Naive thymus-derived CD4-positive, alpha-beta T cell (primary cell): ENCODE measurements around the gene HOXC5. TPM values are rescaled to one million over a fixed set of nuclear protein-coding genes. Genes with fewer than 3 reads are reported as not detected.

Experiments
- ATAC-seq: fragments of 150-1000 bp; cut with Tn5 transposase; 2 replicates; pipeline ENCODE4 v1.10.0; 2021; ENCODE audit warnings: mild to moderate bottlenecking, moderate library complexity
- CTCF ChIA-PET: fragments of 350-600 bp; sonication (Branson Sonifier 250); formaldehyde crosslinking; loops from one replicate; lab custom pipeline; 2021; ENCODE audit warnings: antibody characterized with exemption; lab: Charles Lee
- POLR2A ChIA-PET: fragments of 350-600 bp; sonication (Branson Sonifier 250); formaldehyde crosslinking; loops from one replicate; lab custom pipeline; 2021; ENCODE audit warnings: antibody characterized with exemption, inconsistent platforms; lab: Charles Lee
- DNase-seq, 9 donors: peaks; one replicate each; pipeline versions ENCODE4 v3.0.0 to v3.0.0-alpha.2; 2020 to 2022; ENCODE audit warnings: mixed read lengths in 1 of 9
- H3K27ac ChIP-seq: one replicate; pipeline ENCODE4 v1.7.0; 2013; ENCODE audit warnings: mild to moderate bottlenecking, low read depth, low read length, moderate library complexity
- H3K27me3 ChIP-seq, 2 donors: one replicate each; pipeline ENCODE4 v1.7.0; 2013; ENCODE audit warnings: low read length in 2 of 2, mild to moderate bottlenecking in 2 of 2, moderate library complexity in 2 of 2; ENCODE audit not compliant: control insufficient read depth in 2 of 2, insufficient read depth in 2 of 2
- H3K36me3 ChIP-seq, 3 experiments: 1 replicate in 2 of 3; 2 replicates in 1 of 3; pipeline ENCODE4 v1.7.0; 2013; ENCODE audit warnings: low read length in 3 of 3, mild to moderate bottlenecking in 3 of 3, moderate library complexity in 1 of 3; ENCODE audit not compliant: insufficient read depth in 3 of 3, control insufficient read depth in 2 of 3
- H3K4me1 ChIP-seq, 2 donors: one replicate each; pipeline ENCODE4 v1.7.0; 2013; ENCODE audit warnings: low read length in 2 of 2, mild to moderate bottlenecking in 2 of 2, moderate library complexity in 1 of 2; ENCODE audit not compliant: control insufficient read depth in 2 of 2, insufficient read depth in 2 of 2
- H3K4me3 ChIP-seq: 2 replicates; pipeline ENCODE4 v1.7.0; 2013; ENCODE audit warnings: mild to moderate bottlenecking, low read length
- H3K9me3 ChIP-seq, 3 experiments: 1 replicate in 2 of 3; 2 replicates in 1 of 3; pipeline ENCODE4 v1.7.0; 2013; ENCODE audit warnings: low read length in 3 of 3; ENCODE audit not compliant: control insufficient read depth in 2 of 3
- H3K27ac Mint-ChIP-seq, 9 donors: one replicate each; pipeline ENCODE4 v1.8.0; 2020 to 2022; ENCODE audit warnings: mixed read lengths in 9 of 9, mild to moderate bottlenecking in 8 of 9, moderate library complexity in 5 of 9, inconsistent platforms in 2 of 9
- H3K27me3 Mint-ChIP-seq, 5 donors: one replicate each; pipeline ENCODE4 v1.8.0; 2021 to 2022; ENCODE audit warnings: mixed read lengths in 5 of 5, mild to moderate bottlenecking in 1 of 5
- H3K36me3 Mint-ChIP-seq, 5 donors: one replicate each; pipeline ENCODE4 v1.8.0; 2020 to 2022; ENCODE audit warnings: mixed read lengths in 5 of 5, mild to moderate bottlenecking in 3 of 5, inconsistent platforms in 1 of 5
- H3K4me1 Mint-ChIP-seq, 7 donors: one replicate each; pipeline ENCODE4 v1.8.0; 2020 to 2022; ENCODE audit warnings: mixed read lengths in 7 of 7, mild to moderate bottlenecking in 3 of 7, inconsistent platforms in 1 of 7
- H3K4me3 Mint-ChIP-seq, 10 donors: one replicate each; pipeline ENCODE4 v1.8.0; 2020 to 2022; ENCODE audit warnings: mild to moderate bottlenecking in 10 of 10, mixed read lengths in 10 of 10, moderate library complexity in 6 of 10, inconsistent platforms in 2 of 10
- H3K9me3 Mint-ChIP-seq, 11 donors: one replicate each; pipeline ENCODE4 v1.8.0; 2020 to 2022; ENCODE audit warnings: mixed read lengths in 11 of 11, mild to moderate bottlenecking in 4 of 11, inconsistent platforms in 1 of 11, moderate library complexity in 1 of 11
- intact Hi-C, 2 donors: fragments of 100-400 bp; cut with micrococcal nuclease; formaldehyde crosslinking; loops; one replicate each; pipeline ENCODE4 v1.15.1; 2023
- polyA plus RNA-seq, 2 donors: library from polyadenylated mRNA; unstranded; fragments of 300-500 nt; fragmentation: Illumina TruSeq; gene quantifications; one replicate each; pipeline ENCODE4 v1.2.3, GENCODE V29; 2021
- total RNA-seq, 6 experiments: library from RNA in 5 of 6; stranded (reverse) in 5 of 6; gene quantifications; 1 replicate in 5 of 6; 2 replicates in 1 of 6; pipeline ENCODE4 v1.2.3 and lab custom pipeline; 2021 to 2026

Gene HOXC5
- total and polyA plus RNA-seq, 7 experiments from 2014 or later = not detected

DNA sequence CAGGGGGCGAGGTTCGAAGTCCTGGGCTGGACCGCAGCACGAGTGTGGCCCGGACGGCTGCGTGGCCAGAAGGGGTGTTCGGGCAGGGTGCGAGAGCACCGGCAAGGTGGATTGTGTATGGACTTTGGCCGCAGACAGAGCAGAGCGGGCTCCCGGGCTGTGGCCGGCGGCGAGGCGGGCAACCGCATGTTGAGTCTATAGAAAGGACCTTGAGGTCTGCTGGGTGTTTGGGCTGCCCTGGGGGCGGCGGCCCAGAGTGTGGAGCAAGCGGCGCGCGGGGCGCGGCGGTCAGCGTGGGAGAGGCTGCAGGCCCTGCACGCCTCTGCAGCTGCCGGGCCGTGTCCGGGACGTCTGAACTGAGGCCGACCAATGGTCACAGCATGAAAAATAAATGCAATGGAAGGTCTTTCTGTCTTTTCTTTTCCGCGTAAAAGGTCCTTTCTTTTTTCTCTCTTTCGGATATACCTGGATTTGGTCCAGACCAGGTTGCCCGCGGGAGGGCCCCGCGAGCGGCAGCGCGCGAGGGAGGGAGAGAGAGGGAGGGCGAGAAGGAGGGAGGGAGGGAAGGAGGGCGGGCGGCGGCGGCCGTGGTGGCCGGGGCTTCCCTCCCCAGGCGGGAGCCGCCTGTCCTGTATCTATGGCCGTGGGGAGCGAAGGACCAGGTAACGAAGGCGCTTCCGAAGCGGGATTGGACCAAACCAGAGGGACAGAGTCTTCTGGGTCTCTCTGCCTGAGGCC lies 38.4 kb upstream of the HOXC5 start:
- no peaks in the 10 kb centered on the region for H3K36me3 ChIP-seq
- H3K4me1 ChIP-seq = peaks cover 19 to 20% of the 10 kb centered on the region in 2 donors
- Mint-ChIP-seq H3K36me3 (peaks cover 0 to 6% (median 0%) of the 10 kb centered on the region in 5 donors), H3K27me3 (peaks cover 89 to 98% (median 92%) of the 10 kb centered on the region in 5 donors), H3K4me3 (peak overlapping the region; percentile 60 to 88 (median 85)), H3K27ac (peak overlapping the region in 5 of 9 donors; percentile 40 to 75 (median 73)), H3K9me3 (peaks cover 0 to 8% (median 0%) of the 10 kb centered on the region in 11 donors), H3K4me1 (peaks cover 28 to 67% (median 40%) of the 10 kb centered on the region in 7 donors)
- intact Hi-C loops = loop anchor here (1.0 to 5.0 kb wide), 4 partner anchors 15 to 57 kb away; partner anchors contain the start of genes HOXC13 (in 1 of the 2) and HOXC5 (in 1 of the 2)
- H3K27me3 ChIP-seq = peaks cover 53 to 88% of the 10 kb centered on the region in 2 donors
- no peak overlapping the region for H3K27ac ChIP-seq
- ATAC-seq (no peak), DNase-seq (no peak)
- H3K9me3 ChIP-seq = no peaks in the 10 kb centered on the region
- POLR2A ChIA-PET = no interaction called here
- H3K4me3 ChIP-seq = peak overlapping the region; percentile 62
- CTCF ChIA-PET = no interaction called here

DNA sequence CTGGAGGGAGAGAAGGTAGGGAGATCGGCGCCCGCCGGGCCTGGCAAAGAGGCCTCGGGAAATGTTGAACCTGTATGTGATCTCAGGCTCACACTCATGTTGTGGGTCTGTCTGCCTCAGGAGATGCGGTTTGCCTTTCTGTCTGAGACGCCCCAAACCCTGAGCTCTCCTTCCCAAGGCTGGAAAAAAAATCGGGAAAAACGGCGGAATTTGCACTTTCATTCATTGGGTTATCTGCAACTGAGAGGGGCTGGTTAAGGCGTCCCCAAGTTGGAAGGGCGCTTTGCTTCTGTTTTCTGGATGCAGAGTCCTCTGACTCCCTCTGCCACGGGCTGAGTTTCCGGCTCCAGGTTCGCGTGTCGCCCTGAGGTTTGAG lies 37.9 kb upstream of the HOXC5 start:
- peaks cover 89 to 98% (median 92%) of the 10 kb centered on the region in 5 donors for H3K27me3 Mint-ChIP-seq
- peaks cover 0 to 6% (median 0%) of the 10 kb centered on the region in 5 donors for H3K36me3 Mint-ChIP-seq
- H3K4me3 ChIP-seq = peak overlapping the region; percentile 62
- peak overlapping the region in 4 of 9 donors; percentile 24 to 73 (median 42) for H3K27ac Mint-ChIP-seq
- H3K4me1 Mint-ChIP-seq = peaks cover 23 to 67% (median 40%) of the 10 kb centered on the region in 7 donors
- ChIA-PET POLR2A (interaction anchor here (1.6 kb wide), 1 partner anchor 9 kb away, joined by 3 read pairs; no protein-coding TSS in a partner anchor), CTCF (no interaction called here)
- DNase-seq (peak in 1 of 9 donors; percentile 33), ATAC-seq (peak; percentile 21)
- peaks cover 19 to 22% of the 10 kb centered on the region in 2 donors for H3K4me1 ChIP-seq
- H3K9me3 ChIP-seq = no peaks in the 10 kb centered on the region
- peaks cover 0 to 7% (median 0%) of the 10 kb centered on the region in 11 donors for H3K9me3 Mint-ChIP-seq
- intact Hi-C loops = loop anchor here (5.0 kb wide), 3 partner anchors 33 to 58 kb away; partner anchors contain the start of genes HOXC13 (in 1 of the 2) and HOXC5 (in 1 of the 2)
- no peak overlapping the region for H3K27ac ChIP-seq
- H3K36me3 ChIP-seq = no peaks in the 10 kb centered on the region
- H3K27me3 ChIP-seq = peaks cover 53 to 88% of the 10 kb centered on the region in 2 donors
- H3K4me3 Mint-ChIP-seq = peak overlapping the region; percentile 60 to 88 (median 85)

DNA sequence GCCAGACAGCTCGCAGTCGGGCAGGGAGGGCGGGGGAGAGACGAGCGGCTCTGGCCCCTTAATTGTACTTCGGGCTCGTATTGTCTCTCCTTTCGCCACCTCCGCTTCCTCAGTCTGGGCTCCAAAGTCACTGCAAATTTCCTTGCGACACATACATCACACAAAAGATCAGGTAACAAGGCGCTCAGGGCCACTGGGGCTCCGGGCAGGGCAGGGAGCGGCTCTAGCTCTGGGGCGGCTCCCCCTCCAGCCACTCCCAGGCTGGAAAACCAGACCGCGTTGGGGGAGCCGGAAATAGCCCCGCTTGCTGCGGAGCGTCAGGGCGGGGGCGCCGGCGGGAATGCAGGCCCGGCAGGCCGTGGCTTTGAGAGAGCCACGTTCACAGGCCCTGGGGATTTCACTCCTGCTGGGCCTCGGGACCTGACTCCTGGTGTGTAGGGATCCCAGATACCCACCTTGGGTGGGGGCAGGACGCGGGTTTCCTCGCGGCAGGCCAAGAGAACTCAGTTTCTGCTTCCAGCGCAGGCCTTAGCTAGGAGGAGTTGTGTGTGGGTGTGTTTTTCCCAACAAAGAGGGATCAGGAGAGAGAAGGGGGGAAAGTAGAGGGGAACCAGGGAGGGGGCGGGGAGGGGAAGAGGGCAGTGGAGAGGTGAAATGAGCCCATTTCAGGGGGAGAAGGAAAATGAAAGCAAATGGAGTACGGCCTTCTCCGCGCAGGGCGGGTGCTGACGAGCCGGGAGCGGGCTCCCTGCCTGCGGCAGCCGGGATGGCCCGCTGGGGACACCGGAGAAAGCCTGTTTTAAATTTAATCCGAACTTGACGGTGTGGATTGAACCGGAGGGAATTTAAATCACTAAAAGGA lies 37.2 kb upstream of the HOXC5 start:
- ChIA-PET POLR2A (interaction anchor here (1.6 kb wide), 1 partner anchor 9 kb away, joined by 3 read pairs; no protein-coding TSS in a partner anchor), CTCF (no interaction called here)
- Mint-ChIP-seq H3K9me3 (peaks cover 0 to 7% (median 0%) of the 10 kb centered on the region in 11 donors), H3K27ac (peak overlapping the region in 3 of 9 donors; percentile 24 to 73 (median 58)), H3K36me3 (peaks cover 0 to 4% (median 0%) of the 10 kb centered on the region in 5 donors), H3K4me3 (peak overlapping the region; percentile 77 to 88 (median 85)), H3K27me3 (peaks cover 86 to 98% (median 88%) of the 10 kb centered on the region in 5 donors), H3K4me1 (peaks cover 22 to 63% (median 37%) of the 10 kb centered on the region in 7 donors)
- no peaks in the 10 kb centered on the region for H3K9me3 ChIP-seq
- ATAC-seq (peak; percentile 31), DNase-seq (no peak)
- H3K27ac ChIP-seq = no peak overlapping the region
- intact Hi-C loops = loop anchor here (5.0 kb wide), 3 partner anchors 33 to 58 kb away; partner anchors contain the start of genes HOXC13 (in 1 of the 2) and HOXC5 (in 1 of the 2)
- H3K4me3 ChIP-seq = peak overlapping the region; percentile 62
- H3K4me1 ChIP-seq = peaks cover 24 to 28% of the 10 kb centered on the region in 2 donors
- no peaks in the 10 kb centered on the region for H3K36me3 ChIP-seq
- H3K27me3 ChIP-seq = peaks cover 49 to 91% of the 10 kb centered on the region in 2 donors

- Mint-ChIP-seq H3K27ac (peak overlapping the region in 2 of 9 donors; percentile 10 to 21), H3K36me3 (peaks cover 0 to 4% (median 0%) of the 10 kb centered on the region in 5 donors), H3K4me1 (peaks cover 22 to 63% (median 37%) of the 10 kb centered on the region in 7 donors), H3K4me3 (peak overlapping the region; percentile 77 to 88 (median 85)), H3K27me3 (peaks cover 86 to 98% (median 89%) of the 10 kb centered on the region in 5 donors), H3K9me3 (peaks cover 0 to 8% (median 0%) of the 10 kb centered on the region in 11 donors)
- no peaks in the 10 kb centered on the region for H3K36me3 ChIP-seq
- DNase-seq = no peak
- ChIA-PET CTCF (interaction anchor here (0.7 kb wide), 1 partner anchor 205 kb away, joined by 3 read pairs; no protein-coding TSS in a partner anchor), POLR2A (interaction anchor here (1.6 kb wide), 1 partner anchor 10 kb away, joined by 3 read pairs; no protein-coding TSS in a partner anchor)
- H3K4me1 ChIP-seq = peaks cover 24 to 28% of the 10 kb centered on the region in 2 donors
- no peak for ATAC-seq
- peak overlapping the region; percentile 62 for H3K4me3 ChIP-seq
- H3K27me3 ChIP-seq = peaks cover 42 to 90% of the 10 kb centered on the region in 2 donors
- intact Hi-C loops = loop anchor here (5.0 kb wide), 3 partner anchors 34 to 59 kb away; partner anchors contain the start of genes HOXC13 (in 1 of the 2) and HOXC5 (in 1 of the 2)
- no peak overlapping the region for H3K27ac ChIP-seq
- H3K9me3 ChIP-seq = no peaks in the 10 kb centered on the region
Observed at GRCh38 chr12:53996240-53997203, 36.3 kb upstream of the HOXC5 start.

GRCh38 chr12:53997204-53998109 lies 35.4 kb upstream of the HOXC5 start:
- Mint-ChIP-seq H3K9me3 (peaks cover 0 to 8% (median 0%) of the 10 kb centered on the region in 11 donors), H3K27me3 (peaks cover 86 to 98% (median 90%) of the 10 kb centered on the region in 5 donors), H3K27ac (peak overlapping the region in 3 of 9 donors; percentile 10 to 48 (median 33)), H3K4me3 (peak overlapping the region in 9 of 10 donors; percentile 18 to 88 (median 68)), H3K4me1 (peaks cover 24 to 63% (median 37%) of the 10 kb centered on the region in 7 donors), H3K36me3 (peaks cover 0 to 4% (median 0%) of the 10 kb centered on the region in 5 donors)
- Histone ChIP-seq H3K27me3 (peaks cover 37 to 90% of the 10 kb centered on the region in 2 donors), H3K27ac (no peak overlapping the region), H3K4me1 (peaks cover 24 to 28% of the 10 kb centered on the region in 2 donors), H3K9me3 (no peaks in the 10 kb centered on the region), H3K36me3 (no peaks in the 10 kb centered on the region), H3K4me3 (no peak overlapping the region)
- intact Hi-C loops = loop anchor here (5.0 kb wide), 3 partner anchors 35 to 60 kb away; partner anchors contain the start of genes HOXC13 (in 1 of the 2) and HOXC5 (in 1 of the 2)
- ChIA-PET POLR2A (no interaction called here), CTCF (interaction anchor here (0.7 to 1.6 kb wide), 2 partner anchors 204 to 210 kb away, joined by 3 to 5 read pairs; no protein-coding TSS in a partner anchor)
- no peak for ATAC-seq
- no peak for DNase-seq
